Ishikawa (cell line): ENCODE measurements around the gene HSD17B4.

Experiments used
- CEBPB ChIP-seq: IDR thresholded peaks from 2 replicates; pipeline ENCODE4 v1.6.1; 2012
- CREB1 ChIP-seq: IDR thresholded peaks from 2 replicates; pipeline ENCODE4 v1.6.1; 2012; ENCODE audit warnings: low read depth
- EGR1 ChIP-seq: IDR thresholded peaks from 2 replicates; pipeline ENCODE4 v1.6.1; 2012
- EP300 ChIP-seq: IDR thresholded peaks from 2 replicates; pipeline ENCODE4 v1.6.1; 2012; ENCODE audit warnings: borderline replicate concordance
- FOXM1 ChIP-seq: IDR thresholded peaks from 2 replicates; pipeline ENCODE4 v1.6.1; 2012; ENCODE audit warnings: low read depth, borderline replicate concordance
- MAX ChIP-seq: IDR thresholded peaks from 2 replicates; pipeline ENCODE4 v1.6.1; 2012
- NFIC ChIP-seq: IDR thresholded peaks from 2 replicates; pipeline ENCODE4 v1.6.1; 2012
- RAD21 ChIP-seq: IDR thresholded peaks from 2 replicates; pipeline ENCODE4 v1.6.1; 2012; ENCODE audit warnings: low read depth
- TAF1 ChIP-seq: IDR thresholded peaks from 2 replicates; pipeline ENCODE4 v1.6.1; 2012; ENCODE audit warnings: low read depth, mild to moderate bottlenecking
- TCF12 ChIP-seq: IDR thresholded peaks from 2 replicates; pipeline ENCODE4 v1.6.1; 2012; ENCODE audit warnings: low read depth
- TEAD4 ChIP-seq: IDR thresholded peaks from 2 replicates; pipeline ENCODE4 v1.6.1; 2012
- YY1 ChIP-seq: IDR thresholded peaks from 2 replicates; pipeline ENCODE4 v1.6.1; 2012; ENCODE audit warnings: low read depth
- ZBTB7A ChIP-seq: IDR thresholded peaks from 2 replicates; pipeline ENCODE4 v1.6.1; 2012; ENCODE audit warnings: low read depth
- TF ChIP-seq, protein P1 (sequence below): IDR thresholded peaks from 2 replicates; pipeline ENCODE4 v1.6.1; 2012; ENCODE audit warnings: low read depth, mild to moderate bottlenecking
- TF ChIP-seq, protein P2 (sequence below): IDR thresholded peaks from 2 replicates; pipeline ENCODE4 v1.6.1; 2012

The HSD17B4 gene

GRCh38 chr5:119554597-119554996 lies 102.3 kb downstream of the HSD17B4 start:
- TF ChIP-seq, protein P1, sequence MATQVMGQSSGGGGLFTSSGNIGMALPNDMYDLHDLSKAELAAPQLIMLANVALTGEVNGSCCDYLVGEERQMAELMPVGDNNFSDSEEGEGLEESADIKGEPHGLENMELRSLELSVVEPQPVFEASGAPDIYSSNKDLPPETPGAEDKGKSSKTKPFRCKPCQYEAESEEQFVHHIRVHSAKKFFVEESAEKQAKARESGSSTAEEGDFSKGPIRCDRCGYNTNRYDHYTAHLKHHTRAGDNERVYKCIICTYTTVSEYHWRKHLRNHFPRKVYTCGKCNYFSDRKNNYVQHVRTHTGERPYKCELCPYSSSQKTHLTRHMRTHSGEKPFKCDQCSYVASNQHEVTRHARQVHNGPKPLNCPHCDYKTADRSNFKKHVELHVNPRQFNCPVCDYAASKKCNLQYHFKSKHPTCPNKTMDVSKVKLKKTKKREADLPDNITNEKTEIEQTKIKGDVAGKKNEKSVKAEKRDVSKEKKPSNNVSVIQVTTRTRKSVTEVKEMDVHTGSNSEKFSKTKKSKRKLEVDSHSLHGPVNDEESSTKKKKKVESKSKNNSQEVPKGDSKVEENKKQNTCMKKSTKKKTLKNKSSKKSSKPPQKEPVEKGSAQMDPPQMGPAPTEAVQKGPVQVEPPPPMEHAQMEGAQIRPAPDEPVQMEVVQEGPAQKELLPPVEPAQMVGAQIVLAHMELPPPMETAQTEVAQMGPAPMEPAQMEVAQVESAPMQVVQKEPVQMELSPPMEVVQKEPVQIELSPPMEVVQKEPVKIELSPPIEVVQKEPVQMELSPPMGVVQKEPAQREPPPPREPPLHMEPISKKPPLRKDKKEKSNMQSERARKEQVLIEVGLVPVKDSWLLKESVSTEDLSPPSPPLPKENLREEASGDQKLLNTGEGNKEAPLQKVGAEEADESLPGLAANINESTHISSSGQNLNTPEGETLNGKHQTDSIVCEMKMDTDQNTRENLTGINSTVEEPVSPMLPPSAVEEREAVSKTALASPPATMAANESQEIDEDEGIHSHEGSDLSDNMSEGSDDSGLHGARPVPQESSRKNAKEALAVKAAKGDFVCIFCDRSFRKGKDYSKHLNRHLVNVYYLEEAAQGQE: no peak
- TF ChIP-seq TAF1: no peak
- no peak for TF ChIP-seq CREB1
- no peak for TF ChIP-seq EGR1
- no peak for TF ChIP-seq NFIC

DNA sequence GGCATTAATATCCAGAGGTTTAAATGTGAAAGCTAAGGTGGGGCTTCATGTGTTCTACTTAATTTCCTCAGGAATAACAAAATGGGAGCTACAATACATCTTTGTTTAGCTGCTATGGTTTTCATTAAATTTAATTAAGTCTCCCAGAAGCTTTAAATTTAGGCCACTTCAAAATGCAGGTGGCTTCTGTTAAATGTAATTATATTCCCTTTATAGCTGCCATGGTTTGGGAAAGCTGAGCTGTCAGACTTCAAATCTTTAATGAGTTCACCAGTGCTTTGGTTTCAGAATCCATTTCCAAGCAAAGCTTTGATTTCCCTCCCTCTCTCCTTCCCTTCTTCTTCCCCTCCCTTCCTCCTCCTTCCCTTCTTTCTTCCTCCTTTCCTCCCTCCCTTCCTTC lies 118.6 kb downstream of the HSD17B4 start:
- TF ChIP-seq TAF1 (no peak), EGR1 (no peak), CEBPB (no peak), CREB1 (no peak), TEAD4 (no peak), TCF12 (no peak), ZBTB7A (no peak), YY1 (no peak)
- TF ChIP-seq, protein P2, sequence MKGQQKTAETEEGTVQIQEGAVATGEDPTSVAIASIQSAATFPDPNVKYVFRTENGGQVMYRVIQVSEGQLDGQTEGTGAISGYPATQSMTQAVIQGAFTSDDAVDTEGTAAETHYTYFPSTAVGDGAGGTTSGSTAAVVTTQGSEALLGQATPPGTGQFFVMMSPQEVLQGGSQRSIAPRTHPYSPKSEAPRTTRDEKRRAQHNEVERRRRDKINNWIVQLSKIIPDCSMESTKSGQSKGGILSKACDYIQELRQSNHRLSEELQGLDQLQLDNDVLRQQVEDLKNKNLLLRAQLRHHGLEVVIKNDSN: no peak

DNA sequence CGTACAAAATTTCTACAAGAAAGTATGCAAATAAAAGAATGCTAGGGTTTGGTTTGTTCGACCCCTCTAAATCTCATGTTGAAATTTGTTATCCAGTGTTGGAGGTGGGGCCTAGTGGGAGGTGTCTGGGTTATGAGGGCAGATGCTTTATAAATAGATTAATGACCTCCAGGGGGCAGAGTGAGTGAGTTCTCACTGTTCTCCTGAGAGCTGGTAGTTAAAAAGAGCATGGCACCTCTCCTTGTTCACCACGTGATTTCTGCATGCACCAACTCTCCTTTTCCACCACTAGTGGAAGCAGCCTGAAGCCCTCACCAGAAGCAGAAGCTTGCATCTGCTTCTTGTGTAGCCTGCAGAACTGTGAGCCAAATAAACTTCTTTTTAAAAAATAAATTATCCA lies 126.6 kb downstream of the HSD17B4 start:
- no peak for TF ChIP-seq CREB1
- TF ChIP-seq, protein P1: no peak
- TF ChIP-seq YY1: no peak
- no peak for TF ChIP-seq FOXM1
- no peak for TF ChIP-seq EP300
- TF ChIP-seq, protein P2: peak; percentile 77
- TF ChIP-seq MAX: peak; percentile 25; the same call in 1 of the 2 replicates
- TF ChIP-seq NFIC: no peak
- TF ChIP-seq ZBTB7A: no peak
- TF ChIP-seq TCF12: no peak
- TF ChIP-seq RAD21: peak; percentile 42
- no peak for TF ChIP-seq TAF1
- no peak for TF ChIP-seq TEAD4

- TF ChIP-seq, protein P2: no peak
- TF ChIP-seq, protein P1: no peak
- peak; percentile 4; the same call in 1 of the 2 replicates for TF ChIP-seq RAD21
Observed at GRCh38 chr5:119582987-119583386, 130.7 kb downstream of the HSD17B4 start.

DNA sequence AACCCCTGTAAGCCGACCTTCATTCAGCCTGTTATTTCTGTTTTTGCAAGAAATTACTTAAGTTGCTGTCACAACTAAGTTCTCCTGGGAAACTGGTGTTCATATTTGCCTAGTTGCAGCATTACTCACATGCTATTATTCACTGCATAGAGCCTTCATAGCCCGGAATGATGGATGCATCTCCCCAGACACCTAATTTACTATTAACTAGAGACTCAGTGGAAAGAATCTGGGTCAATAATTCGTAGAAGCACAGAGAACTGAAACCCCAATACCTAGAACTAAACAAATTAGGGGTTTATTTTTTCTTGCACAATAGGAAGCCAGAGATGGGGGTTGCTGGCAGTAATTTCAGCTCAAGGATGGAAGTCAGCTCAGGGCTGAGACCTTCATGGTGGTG lies 131.4 kb downstream of the HSD17B4 start:
- TF ChIP-seq TEAD4 (no peak), FOXM1 (no peak), EGR1 (no peak), MAX (no peak), YY1 (no peak), NFIC (no peak), ZBTB7A (no peak)
- TF ChIP-seq, protein P1: no peak
- TF ChIP-seq, protein P2: no peak
